Caco-2 (cell line): ENCODE results near the gene CSH2. TPM values are rescaled to one million over a fixed set of nuclear protein-coding genes. Genes with fewer than 3 reads are reported as not detected.
A peak's percentile ranks its signal among the peaks of the same experiment; 100 is the strongest.

Experiments
- BruUV-seq: library from RNA; stranded (reverse); fragments of 400-500 nt; replicated peaks from 2 replicates; lab custom pipeline; 2021; lab: Mats Ljungman, UMichigan
- CTCF ChIA-PET: fragments of 300-600 bp; sonication (Branson Sonifier 250); formaldehyde crosslinking; loops from one replicate; lab custom pipeline; 2022; ENCODE audit warnings: antibody characterized with exemption; lab: Charles Lee
- POLR2A ChIA-PET: fragments of 300-600 bp; sonication (Branson Sonifier 250); formaldehyde crosslinking; loops from one replicate; lab custom pipeline; 2022; ENCODE audit warnings: antibody characterized with exemption; lab: Charles Lee
- DNase-seq, 2 experiments: peaks; one replicate each; pipeline versions ENCODE4 v3.0.0 to v3.0.0-alpha.2; 2020 to 2022
- H3K27me3 ChIP-seq: replicated peaks from 2 replicates; pipeline ENCODE4 v1.6.0; 2011; ENCODE audit warnings: low read length; ENCODE audit not compliant: control insufficient read depth, insufficient read depth
- H3K36me3 ChIP-seq: 2 replicates; pipeline ENCODE4 v1.5.1; 2011; ENCODE audit warnings: low read length; ENCODE audit not compliant: control insufficient read depth, insufficient read depth
- H3K4me1 ChIP-seq: fragments of 250-450 bp; sonication (Bioruptor Pico); 2 replicates; pipeline ENCODE4 v1.5.1; 2020; ENCODE audit warnings: mild to moderate bottlenecking
- H3K4me3 ChIP-seq: 2 replicates; pipeline ENCODE4 v1.5.1; 2011; ENCODE audit warnings: low read depth, mild to moderate bottlenecking, control low read depth, low read length
- H3K9me3 ChIP-seq: fragments of 250-450 bp; sonication (Bioruptor Pico); 2 replicates; pipeline ENCODE4 v1.5.1; 2020; ENCODE audit warnings: mild to moderate bottlenecking, moderate library complexity
- H3K27ac Mint-ChIP-seq: one replicate; pipeline ENCODE4 v1.8.0; 2022; ENCODE audit warnings: mixed read lengths; ENCODE audit not compliant: unreplicated experiment
- H3K27me3 Mint-ChIP-seq: one replicate; pipeline ENCODE4 v1.8.0; 2022; ENCODE audit warnings: mixed read lengths; ENCODE audit not compliant: insufficient read depth, unreplicated experiment
- H3K36me3 Mint-ChIP-seq: one replicate; pipeline ENCODE4 v1.8.0; 2022; ENCODE audit warnings: mild to moderate bottlenecking, mixed read lengths; ENCODE audit not compliant: insufficient read depth, unreplicated experiment
- H3K4me1 Mint-ChIP-seq: one replicate; pipeline ENCODE4 v1.8.0; 2022; ENCODE audit warnings: low read depth, mixed read lengths; ENCODE audit not compliant: unreplicated experiment
- H3K4me3 Mint-ChIP-seq: one replicate; pipeline ENCODE4 v1.8.0; 2022; ENCODE audit warnings: mild to moderate bottlenecking, moderate library complexity, mixed read lengths; ENCODE audit not compliant: unreplicated experiment
- H3K9me3 Mint-ChIP-seq: one replicate; pipeline ENCODE4 v1.8.0; 2022; ENCODE audit warnings: mixed read lengths; ENCODE audit not compliant: unreplicated experiment
- intact Hi-C: fragments of 100-400 bp; cut with micrococcal nuclease; formaldehyde crosslinking; loops from one replicate; pipeline ENCODE4 v1.10.0; 2022; ENCODE audit not compliant: unreplicated experiment
- total RNA-seq: library from RNA; stranded (reverse); gene quantifications from 2 replicates; pipeline ENCODE4 v1.2.3, GENCODE V29; 2022
- TF ChIP-seq, protein P1 (sequence below), 2 experiments: fragments of 200-600 bp in 1 of 2; IDR thresholded peaks; 1 replicate in 1 of 2; 2 replicates in 1 of 2; pipeline versions ENCODE4 v1.5.1 to v1.8.0; 2011 to 2022; ENCODE audit warnings: antibody characterized with exemption in 1 of 2, control low read depth in 1 of 2, inconsistent platforms in 1 of 2, low read depth in 1 of 2, low read length in 1 of 2, mild to moderate bottlenecking in 1 of 2, moderate library complexity in 1 of 2; ENCODE audit not compliant: insufficient read depth in 1 of 2, severe bottlenecking in 1 of 2, unreplicated experiment in 1 of 2

The CSH2 gene
- total RNA-seq, 1 experiment from 2014 or later, result not detected

DNA sequence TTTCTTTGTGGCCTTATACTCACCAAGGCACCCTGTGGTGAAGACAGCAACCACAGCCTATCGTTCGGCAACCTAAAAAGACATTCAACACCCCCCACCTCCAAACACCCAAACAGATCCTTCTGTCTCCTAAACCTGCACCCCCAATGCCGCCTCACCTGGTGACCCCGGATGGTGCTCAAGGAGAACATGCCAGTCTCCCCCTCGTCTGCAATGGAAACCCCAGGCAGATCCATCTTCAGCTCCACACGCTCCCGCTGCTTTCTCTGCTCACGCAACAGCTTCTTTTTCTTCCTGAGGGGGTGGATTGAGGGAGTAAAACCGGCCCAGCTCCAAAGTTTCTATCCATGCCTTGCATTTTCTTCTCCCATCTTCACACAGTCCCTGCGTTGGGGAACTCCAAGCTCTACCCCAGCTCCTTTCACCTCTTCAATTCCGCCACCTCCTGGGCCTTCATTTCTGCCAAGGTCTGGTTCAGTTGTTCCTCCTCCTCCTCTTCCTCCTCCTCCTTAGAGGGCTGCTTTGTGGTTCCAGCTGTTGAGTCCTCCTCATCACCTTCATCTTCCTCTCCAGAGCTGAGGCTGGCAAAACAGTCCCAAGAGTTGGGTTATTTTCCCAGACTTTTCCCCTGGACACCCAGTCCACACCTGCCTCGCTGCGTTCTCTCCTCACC is 49.7 kb downstream of the CSH2 start:
- peaks cover 97% of the 10 kb centered on the region for H3K36me3 Mint-ChIP-seq
- BruUV-seq, result no TSS peak
- TF ChIP-seq, protein P1, sequence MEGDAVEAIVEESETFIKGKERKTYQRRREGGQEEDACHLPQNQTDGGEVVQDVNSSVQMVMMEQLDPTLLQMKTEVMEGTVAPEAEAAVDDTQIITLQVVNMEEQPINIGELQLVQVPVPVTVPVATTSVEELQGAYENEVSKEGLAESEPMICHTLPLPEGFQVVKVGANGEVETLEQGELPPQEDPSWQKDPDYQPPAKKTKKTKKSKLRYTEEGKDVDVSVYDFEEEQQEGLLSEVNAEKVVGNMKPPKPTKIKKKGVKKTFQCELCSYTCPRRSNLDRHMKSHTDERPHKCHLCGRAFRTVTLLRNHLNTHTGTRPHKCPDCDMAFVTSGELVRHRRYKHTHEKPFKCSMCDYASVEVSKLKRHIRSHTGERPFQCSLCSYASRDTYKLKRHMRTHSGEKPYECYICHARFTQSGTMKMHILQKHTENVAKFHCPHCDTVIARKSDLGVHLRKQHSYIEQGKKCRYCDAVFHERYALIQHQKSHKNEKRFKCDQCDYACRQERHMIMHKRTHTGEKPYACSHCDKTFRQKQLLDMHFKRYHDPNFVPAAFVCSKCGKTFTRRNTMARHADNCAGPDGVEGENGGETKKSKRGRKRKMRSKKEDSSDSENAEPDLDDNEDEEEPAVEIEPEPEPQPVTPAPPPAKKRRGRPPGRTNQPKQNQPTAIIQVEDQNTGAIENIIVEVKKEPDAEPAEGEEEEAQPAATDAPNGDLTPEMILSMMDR (IDR thresholded peaks at IDR 0.05; ENCODE audit: insufficient read depth in 1 of 2, low read depth in 1 of 2, low read length in 1 of 2, severe bottlenecking in 1 of 2, unreplicated experiment in 1 of 2), result no peak

DNA sequence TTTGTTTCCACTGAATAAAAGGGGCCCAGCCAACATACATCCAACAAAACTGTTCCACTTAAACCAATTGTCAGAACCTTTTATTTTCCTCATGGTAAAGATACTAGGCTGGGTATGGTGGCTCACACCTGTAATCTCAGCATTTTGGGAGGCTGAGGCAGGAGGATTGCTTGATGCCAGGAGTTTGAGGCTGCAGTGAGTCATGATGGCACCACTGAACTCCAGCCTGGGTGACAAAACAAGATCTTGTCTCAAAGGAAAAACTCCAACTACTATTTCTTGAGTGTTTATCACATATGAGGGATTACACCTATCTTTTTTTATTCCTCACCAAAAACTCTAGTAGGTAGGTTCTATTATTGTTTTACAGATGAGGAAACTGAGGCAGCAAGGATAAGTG is 50.9 kb downstream of the CSH2 start:
- POLR2A ChIA-PET, result no interaction called here
- no peak for DNase-seq
- Histone ChIP-seq H3K9me3 (no peaks in the 10 kb centered on the region), H3K36me3 (peaks cover 6% of the 10 kb centered on the region), H3K4me1 (peaks cover 22% of the 10 kb centered on the region), H3K4me3 (no peak overlapping the region), H3K27me3 (no peaks in the 10 kb centered on the region)
- Mint-ChIP-seq H3K27me3 (no peaks in the 10 kb centered on the region), H3K27ac (no peak overlapping the region), H3K9me3 (no peaks in the 10 kb centered on the region), H3K36me3 (peaks cover 100% of the 10 kb centered on the region), H3K4me3 (no peak overlapping the region), H3K4me1 (peaks cover 20% of the 10 kb centered on the region)
- CTCF ChIA-PET, result no interaction called here
- TF ChIP-seq, protein P1 (IDR thresholded peaks at IDR 0.05; ENCODE audit: insufficient read depth in 1 of 2, low read depth in 1 of 2, low read length in 1 of 2, severe bottlenecking in 1 of 2, unreplicated experiment in 1 of 2), result no peak
- intact Hi-C loops, result loop anchor here (10.0 kb wide), 1 partner anchor 128 kb away; no protein-coding TSS in a partner anchor
- no TSS peak for BruUV-seq

More for the DNA sequence above, 49.7 kb downstream of the CSH2 start:
- CTCF ChIA-PET, result no interaction called here
- POLR2A ChIA-PET, result interaction anchor here (0.7 kb wide), 1 partner anchor 11 kb away, joined by 3 read pairs; no protein-coding TSS in a partner anchor
- H3K9me3 Mint-ChIP-seq, result no peaks in the 10 kb centered on the region
- no peaks in the 10 kb centered on the region for H3K27me3 ChIP-seq
- H3K4me3 ChIP-seq, result no peak overlapping the region
- intact Hi-C loops, result loop anchor here (10.0 kb wide), 1 partner anchor 129 kb away; no protein-coding TSS in a partner anchor
- no peaks in the 10 kb centered on the region for H3K27me3 Mint-ChIP-seq
- no peak for DNase-seq
- peak overlapping the region; percentile 19 for H3K27ac Mint-ChIP-seq
- H3K4me1 Mint-ChIP-seq, result peaks cover 14% of the 10 kb centered on the region
- peaks cover 23% of the 10 kb centered on the region for H3K4me1 ChIP-seq
- no peak overlapping the region for H3K4me3 Mint-ChIP-seq
- no peaks in the 10 kb centered on the region for H3K9me3 ChIP-seq
- peaks cover 4% of the 10 kb centered on the region for H3K36me3 ChIP-seq

Other genes with a start within 250 kb of the CSH2 start
- 4.1 and 5.1 TPM in 2 replicates for gene LIMD2, start 173.6 kb downstream of the CSH2 start, total RNA-seq
- gene STRADA, start 131.9 kb downstream of the CSH2 start, total RNA-seq, result 23.4 and 24.7 TPM in 2 replicates
- gene CCDC47, start 100.1 kb downstream of the CSH2 start, total RNA-seq, result 125 and 129 TPM in 2 replicates
- gene DDX42, start 99.5 kb downstream of the CSH2 start, total RNA-seq, result 179 and 183 TPM in 2 replicates
- gene PSMC5, start 46.2 kb downstream of the CSH2 start, total RNA-seq, result 197 TPM in 2 replicates
- gene FTSJ3, start 46.0 kb downstream of the CSH2 start, total RNA-seq, result 75.9 and 76.3 TPM in 2 replicates
- gene SMARCD2, start 31.0 kb downstream of the CSH2 start, total RNA-seq, result 134 TPM in 2 replicates
- gene GH2, start 8.3 kb upstream of the CSH2 start, total RNA-seq, result not detected in 2 replicates
- not detected in 2 replicates for gene CSH1, start 22.9 kb upstream of the CSH2 start, total RNA-seq
- not detected in 2 replicates for gene CSHL1, start 37.6 kb upstream of the CSH2 start, total RNA-seq
- not detected in 2 replicates for gene GH1, start 45.2 kb upstream of the CSH2 start, total RNA-seq
- not detected in 2 replicates for gene CD79B, start 58.7 kb upstream of the CSH2 start, total RNA-seq
- gene SCN4A, start 99.2 kb upstream of the CSH2 start, total RNA-seq, result not detected in 2 replicates
- gene PRR29, start 124.7 kb upstream of the CSH2 start, total RNA-seq, result not detected in 2 replicates
- gene ICAM2, start 147.0 kb upstream of the CSH2 start, total RNA-seq, result 1.9 and 2.0 TPM in 2 replicates